Endothelial cell of hepatic sinusoid (primary cell): ENCODE data around the gene A3GALT2.

Source experiments
- in situ Hi-C: cut with HindIII; loops from 2 replicates; pipeline ENCODE4 v1.10.0; 2017; ENCODE audit warnings: low sequenced_read_pairs

A3GALT2 gene

GRCh38 chr1:33275195-33275594, 45.7 kb downstream of the A3GALT2 start:
- in situ Hi-C loops: loop anchor here (25.0 kb wide), 1 partner anchor 187 kb away; the partner anchor contains the start of gene ZSCAN20

GRCh38 chr1:33274446-33274845, 46.5 kb downstream of the A3GALT2 start:
- in situ Hi-C loops: no loop called here

- in situ Hi-C loops: no loop called here
Observed at GRCh38 chr1:33273961-33274371, 46.9 kb downstream of the A3GALT2 start.

GRCh38 chr1:33273406-33273805, 47.5 kb downstream of the A3GALT2 start:
- in situ Hi-C loops: no loop called here

- in situ Hi-C loops: no loop called here
Observed at GRCh38 chr1:33272930-33273329, 48.0 kb downstream of the A3GALT2 start.

GRCh38 chr1:33272509-33272908, 48.4 kb downstream of the A3GALT2 start:
- in situ Hi-C loops: no loop called here

- in situ Hi-C loops: no loop called here
Observed at GRCh38 chr1:33271666-33272505, 49.0 kb downstream of the A3GALT2 start.

- in situ Hi-C loops: no loop called here
Observed at GRCh38 chr1:33270808-33271465, 50.0 kb downstream of the A3GALT2 start.

GRCh38 chr1:33270379-33270778, 50.5 kb downstream of the A3GALT2 start:
- in situ Hi-C loops: no loop called here

GRCh38 chr1:33269621-33270020, 51.3 kb downstream of the A3GALT2 start:
- in situ Hi-C loops: no loop called here

GRCh38 chr1:33268927-33269610, 51.8 kb downstream of the A3GALT2 start:
- in situ Hi-C loops: no loop called here

- in situ Hi-C loops: no loop called here
Observed at GRCh38 chr1:33268457-33268856, 52.4 kb downstream of the A3GALT2 start.

- in situ Hi-C loops: no loop called here
Observed at GRCh38 chr1:33267468-33268205, 53.3 kb downstream of the A3GALT2 start.

- in situ Hi-C loops: no loop called here
Observed at GRCh38 chr1:33266766-33267165, 54.1 kb downstream of the A3GALT2 start.

- in situ Hi-C loops: no loop called here
Observed at GRCh38 chr1:33265780-33266605, 54.9 kb downstream of the A3GALT2 start.

- in situ Hi-C loops: no loop called here
Observed at GRCh38 chr1:33263890-33264504, 56.9 kb downstream of the A3GALT2 start.

- in situ Hi-C loops: no loop called here
Observed at GRCh38 chr1:33261344-33261743, 59.6 kb downstream of the A3GALT2 start.

- in situ Hi-C loops: no loop called here
Observed at GRCh38 chr1:33260439-33260838, 60.5 kb downstream of the A3GALT2 start.

GRCh38 chr1:33259879-33260278, 61.0 kb downstream of the A3GALT2 start:
- in situ Hi-C loops: no loop called here
